Measurements from ENCODE around the gene CMTR1.

CMTR1 gene

GRCh38 chr6:37456816-37457560 lies 24.0 kb downstream of the CMTR1 start:
- TF ChIP-seq POLR2AphosphoS5 (IDR thresholded peaks at IDR 0.05; ENCODE audit: low read depth) (no peak), SPI1 (IDR thresholded peaks at IDR 0.05; ENCODE audit: borderline replicate concordance, low read depth) (no peak), GABPA (IDR thresholded peaks at IDR 0.05; ENCODE audit: low read depth) (no peak)
- TF ChIP-seq, protein P1, sequence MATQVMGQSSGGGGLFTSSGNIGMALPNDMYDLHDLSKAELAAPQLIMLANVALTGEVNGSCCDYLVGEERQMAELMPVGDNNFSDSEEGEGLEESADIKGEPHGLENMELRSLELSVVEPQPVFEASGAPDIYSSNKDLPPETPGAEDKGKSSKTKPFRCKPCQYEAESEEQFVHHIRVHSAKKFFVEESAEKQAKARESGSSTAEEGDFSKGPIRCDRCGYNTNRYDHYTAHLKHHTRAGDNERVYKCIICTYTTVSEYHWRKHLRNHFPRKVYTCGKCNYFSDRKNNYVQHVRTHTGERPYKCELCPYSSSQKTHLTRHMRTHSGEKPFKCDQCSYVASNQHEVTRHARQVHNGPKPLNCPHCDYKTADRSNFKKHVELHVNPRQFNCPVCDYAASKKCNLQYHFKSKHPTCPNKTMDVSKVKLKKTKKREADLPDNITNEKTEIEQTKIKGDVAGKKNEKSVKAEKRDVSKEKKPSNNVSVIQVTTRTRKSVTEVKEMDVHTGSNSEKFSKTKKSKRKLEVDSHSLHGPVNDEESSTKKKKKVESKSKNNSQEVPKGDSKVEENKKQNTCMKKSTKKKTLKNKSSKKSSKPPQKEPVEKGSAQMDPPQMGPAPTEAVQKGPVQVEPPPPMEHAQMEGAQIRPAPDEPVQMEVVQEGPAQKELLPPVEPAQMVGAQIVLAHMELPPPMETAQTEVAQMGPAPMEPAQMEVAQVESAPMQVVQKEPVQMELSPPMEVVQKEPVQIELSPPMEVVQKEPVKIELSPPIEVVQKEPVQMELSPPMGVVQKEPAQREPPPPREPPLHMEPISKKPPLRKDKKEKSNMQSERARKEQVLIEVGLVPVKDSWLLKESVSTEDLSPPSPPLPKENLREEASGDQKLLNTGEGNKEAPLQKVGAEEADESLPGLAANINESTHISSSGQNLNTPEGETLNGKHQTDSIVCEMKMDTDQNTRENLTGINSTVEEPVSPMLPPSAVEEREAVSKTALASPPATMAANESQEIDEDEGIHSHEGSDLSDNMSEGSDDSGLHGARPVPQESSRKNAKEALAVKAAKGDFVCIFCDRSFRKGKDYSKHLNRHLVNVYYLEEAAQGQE (IDR thresholded peaks at IDR 0.05; ENCODE audit: insufficient replicate concordance, low read depth): no peak
- TF ChIP-seq, protein P2, sequence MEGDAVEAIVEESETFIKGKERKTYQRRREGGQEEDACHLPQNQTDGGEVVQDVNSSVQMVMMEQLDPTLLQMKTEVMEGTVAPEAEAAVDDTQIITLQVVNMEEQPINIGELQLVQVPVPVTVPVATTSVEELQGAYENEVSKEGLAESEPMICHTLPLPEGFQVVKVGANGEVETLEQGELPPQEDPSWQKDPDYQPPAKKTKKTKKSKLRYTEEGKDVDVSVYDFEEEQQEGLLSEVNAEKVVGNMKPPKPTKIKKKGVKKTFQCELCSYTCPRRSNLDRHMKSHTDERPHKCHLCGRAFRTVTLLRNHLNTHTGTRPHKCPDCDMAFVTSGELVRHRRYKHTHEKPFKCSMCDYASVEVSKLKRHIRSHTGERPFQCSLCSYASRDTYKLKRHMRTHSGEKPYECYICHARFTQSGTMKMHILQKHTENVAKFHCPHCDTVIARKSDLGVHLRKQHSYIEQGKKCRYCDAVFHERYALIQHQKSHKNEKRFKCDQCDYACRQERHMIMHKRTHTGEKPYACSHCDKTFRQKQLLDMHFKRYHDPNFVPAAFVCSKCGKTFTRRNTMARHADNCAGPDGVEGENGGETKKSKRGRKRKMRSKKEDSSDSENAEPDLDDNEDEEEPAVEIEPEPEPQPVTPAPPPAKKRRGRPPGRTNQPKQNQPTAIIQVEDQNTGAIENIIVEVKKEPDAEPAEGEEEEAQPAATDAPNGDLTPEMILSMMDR (IDR thresholded peaks at IDR 0.05; ENCODE audit: insufficient read depth, low read length): no peak
- DNase-seq (ENCODE audit: low read depth in 1 of 2, low spot score in 1 of 2): no peak
- Histone ChIP-seq H3K27me3 (ENCODE audit: insufficient read depth, poor library complexity, severe bottlenecking) (no peaks in the 10 kb centered on the region), H3K4me3 (replicated peaks; ENCODE audit: insufficient read depth, low read length) (no peak overlapping the region), H3K27ac (replicated peaks) (no peak overlapping the region)

DNA sequence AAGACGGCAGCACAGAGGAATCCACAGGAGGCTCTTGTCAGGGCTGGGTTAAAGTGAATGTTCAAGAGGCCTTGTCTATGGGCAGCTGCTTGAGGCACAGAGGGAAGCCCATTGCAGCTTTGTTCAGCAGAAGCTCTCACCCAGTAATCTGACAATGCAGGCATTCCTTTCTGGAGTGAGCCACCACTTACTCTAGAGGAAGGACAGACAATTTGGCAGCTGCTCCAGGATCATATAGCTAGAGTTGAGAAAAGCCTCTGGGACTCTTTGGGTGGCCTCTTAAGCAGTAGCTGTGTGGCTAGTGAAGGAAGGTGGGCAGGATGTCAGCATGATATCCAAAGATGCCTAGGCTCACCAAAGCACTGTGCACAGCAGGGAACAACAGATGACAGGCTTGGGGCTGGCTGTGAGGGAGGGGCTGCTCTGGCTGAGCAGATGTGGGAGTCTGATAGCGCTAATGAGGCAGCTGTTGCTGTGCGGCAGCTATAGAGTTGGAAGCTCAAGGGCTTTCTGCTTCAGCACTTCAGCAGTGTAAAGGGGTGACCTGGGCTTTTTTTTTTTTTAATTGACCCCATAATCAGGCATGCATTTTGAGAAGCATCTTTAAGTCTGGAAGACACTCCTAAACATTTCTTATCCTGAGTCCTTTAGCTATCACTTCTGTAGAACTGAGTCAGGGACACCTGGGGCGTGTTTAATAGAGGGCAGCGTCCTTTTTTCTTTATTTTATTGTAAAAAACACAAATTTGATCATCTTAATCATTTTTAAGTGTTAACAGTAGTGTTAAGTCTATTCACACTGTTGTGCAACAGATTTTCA lies 27.2 kb downstream of the CMTR1 start:
- DNase-seq (ENCODE audit: low read depth in 1 of 2, low spot score in 1 of 2): no peak
- TF ChIP-seq GABPA (IDR thresholded peaks at IDR 0.05; ENCODE audit: low read depth): no peak
- no peak for TF ChIP-seq SPI1 (IDR thresholded peaks at IDR 0.05; ENCODE audit: borderline replicate concordance, low read depth)
- TF ChIP-seq, protein P1 (IDR thresholded peaks at IDR 0.05; ENCODE audit: insufficient replicate concordance, low read depth): no peak
- TF ChIP-seq, protein P2 (IDR thresholded peaks at IDR 0.05; ENCODE audit: insufficient read depth, low read length): no peak
- Histone ChIP-seq H3K27ac (replicated peaks) (no peak overlapping the region), H3K4me3 (replicated peaks; ENCODE audit: insufficient read depth, low read length) (no peak overlapping the region), H3K27me3 (ENCODE audit: insufficient read depth, poor library complexity, severe bottlenecking) (no peaks in the 10 kb centered on the region)

DNA sequence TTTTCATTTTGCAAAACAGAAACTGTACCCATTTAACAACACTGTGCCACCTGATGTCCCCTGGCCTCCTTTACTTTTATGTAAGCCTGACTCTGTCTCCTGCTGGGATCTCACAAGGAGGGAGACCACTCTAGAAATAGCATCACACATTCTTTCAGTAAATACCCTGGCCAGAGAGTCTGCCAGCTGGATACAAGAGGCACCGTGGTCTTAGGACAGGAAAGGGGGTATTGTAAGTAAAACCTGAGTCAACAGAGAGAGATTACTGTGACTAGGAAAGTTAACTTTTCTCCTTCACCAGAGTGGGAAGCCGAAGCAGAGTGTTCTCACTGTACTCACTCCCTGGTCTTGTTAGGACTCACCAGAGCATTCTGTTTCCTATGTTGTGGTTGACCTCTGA lies 27.8 kb downstream of the CMTR1 start:
- DNase-seq (ENCODE audit: low read depth in 1 of 2, low spot score in 1 of 2): no peak
- no peak overlapping the region for H3K4me3 ChIP-seq (replicated peaks; ENCODE audit: insufficient read depth, low read length)
- TF ChIP-seq SPI1 (IDR thresholded peaks at IDR 0.05; ENCODE audit: borderline replicate concordance, low read depth) (no peak), GABPA (IDR thresholded peaks at IDR 0.05; ENCODE audit: low read depth) (no peak)
- TF ChIP-seq, protein P2 (IDR thresholded peaks at IDR 0.05; ENCODE audit: insufficient read depth, low read length): no peak
- TF ChIP-seq, protein P1 (IDR thresholded peaks at IDR 0.05; ENCODE audit: insufficient replicate concordance, low read depth): no peak
- H3K27ac ChIP-seq (replicated peaks): no peak overlapping the region
- no peaks in the 10 kb centered on the region for H3K27me3 ChIP-seq (ENCODE audit: insufficient read depth, poor library complexity, severe bottlenecking)
